MM.1S (cell line): ENCODE results near the gene ZBTB8A.
"Not testable (repeated sequence)": the region's sequence is repeated elsewhere in the genome, so short reads cannot be mapped to it uniquely, and the experiment has no call there.

Experiments
- DNase-seq: peaks from one replicate; pipeline ENCODE4 v3.0.0-alpha.2; 2015
- H2AFZ ChIP-seq: fragments of 300-600 bp; sonication (generic); 2 replicates; pipeline ENCODE4 v1.6.0; 2016; ENCODE audit warnings: antibody characterized with exemption, low read length
- H3F3A ChIP-seq: fragments of 300-600 bp; sonication (generic); 2 replicates; pipeline ENCODE4 v1.6.1; 2016; ENCODE audit warnings: mild to moderate bottlenecking, antibody characterized with exemption, low read length, moderate library complexity, mixed read lengths; ENCODE audit not compliant: insufficient read depth
- H3K27ac ChIP-seq: fragments of 300-600 bp; sonication (generic); 2 replicates; pipeline ENCODE4 v1.5.1; 2016; ENCODE audit warnings: mild to moderate bottlenecking, low read length
- H3K27me3 ChIP-seq: fragments of 300-600 bp; sonication (generic); replicated peaks from 2 replicates; pipeline ENCODE4 v1.6.0; 2016; ENCODE audit warnings: low read length; ENCODE audit not compliant: insufficient read depth
- H3K36me3 ChIP-seq: fragments of 300-600 bp; sonication (generic); replicated peaks from 2 replicates; pipeline ENCODE4 v1.6.1; 2016; ENCODE audit warnings: mild to moderate bottlenecking, low read length, mixed read lengths; ENCODE audit not compliant: insufficient read depth
- H3K4me1 ChIP-seq: fragments of 300-600 bp; sonication (generic); 2 replicates; pipeline ENCODE4 v1.6.1; 2016; ENCODE audit warnings: low read length, mixed read lengths
- H3K4me2 ChIP-seq: fragments of 300-600 bp; sonication (generic); 2 replicates; pipeline ENCODE4 v1.6.0; 2016; ENCODE audit warnings: low read depth, low read length
- H3K4me3 ChIP-seq: fragments of 300-600 bp; sonication (generic); 2 replicates; pipeline ENCODE4 v1.5.1; 2016; ENCODE audit warnings: low read length, mixed read lengths
- H3K79me2 ChIP-seq: fragments of 300-600 bp; sonication (generic); 2 replicates; pipeline ENCODE4 v1.6.1; 2016; ENCODE audit warnings: mixed run types, low read length, mixed read lengths
- H3K9ac ChIP-seq: fragments of 300-600 bp; sonication (generic); 2 replicates; pipeline ENCODE4 v1.6.1; 2016; ENCODE audit warnings: low read length, mixed read lengths
- H3K9me2 ChIP-seq: fragments of 300-600 bp; sonication (generic); replicated peaks from 2 replicates; pipeline ENCODE4 v1.6.1; 2016; ENCODE audit warnings: mild to moderate bottlenecking, low read length, mixed read lengths; ENCODE audit not compliant: insufficient read depth
- H3K9me3 ChIP-seq: fragments of 300-600 bp; sonication (generic); replicated peaks from 2 replicates; pipeline ENCODE4 v1.6.1; 2016; ENCODE audit warnings: mild to moderate bottlenecking, low read length, mixed read lengths; ENCODE audit not compliant: insufficient read depth
- H4K20me1 ChIP-seq: fragments of 300-600 bp; sonication (generic); 2 replicates; pipeline ENCODE4 v1.6.1; 2016; ENCODE audit warnings: mild to moderate bottlenecking, low read length, moderate library complexity, mixed read lengths; ENCODE audit not compliant: insufficient read depth
- CTCF ChIP-seq: fragments of 300-600 bp; sonication (generic); IDR thresholded peaks from 2 replicates; pipeline ENCODE4 v1.5.1; 2016; ENCODE audit warnings: antibody characterized with exemption, low read length, mixed read lengths
- EZH2 ChIP-seq: fragments of 300-600 bp; sonication (generic); optimal IDR thresholded peaks from 2 replicates; pipeline ENCODE3; 2017; ENCODE audit warnings: low read depth, mild to moderate bottlenecking, antibody characterized with exemption, low read length, mixed read lengths
- EZH2phosphoT487 ChIP-seq: fragments of 300-600 bp; sonication (generic); IDR thresholded peaks from 2 replicates; pipeline ENCODE4 v1.6.1; 2018; ENCODE audit warnings: antibody characterized with exemption, low read length

Gene ZBTB8A

GRCh38 chr1:32623775-32624174 lies 84.5 kb downstream of the ZBTB8A start:
- Histone ChIP-seq H4K20me1 (no peaks in the 10 kb centered on the region), H3K4me2 (peak overlapping the region; percentile 46), H3K9me3 (no peaks in the 10 kb centered on the region), H3K4me1 (peaks cover 49% of the 10 kb centered on the region), H3K79me2 (peaks cover 35% of the 10 kb centered on the region), H3K27me3 (no peaks in the 10 kb centered on the region), H2AFZ (no peak overlapping the region), H3K9ac (no peak overlapping the region), H3K27ac (peak overlapping the region; percentile 68), H3F3A (peaks cover 44% of the 10 kb centered on the region), H3K9me2 (no peaks in the 10 kb centered on the region), H3K36me3 (no peaks in the 10 kb centered on the region), H3K4me3 (no peak overlapping the region)
- DNase-seq: peak; percentile 24
- TF ChIP-seq EZH2 (no peak), EZH2phosphoT487 (no peak), CTCF (no peak)

- DNase-seq: no peak
- H3K9me2 ChIP-seq: no peaks in the 10 kb centered on the region
- no peak overlapping the region for H2AFZ ChIP-seq
- no peaks in the 10 kb centered on the region for H3K27me3 ChIP-seq
- H3F3A ChIP-seq: peaks cover 57% of the 10 kb centered on the region
- H3K4me1 ChIP-seq: peaks cover 59% of the 10 kb centered on the region
- no peaks in the 10 kb centered on the region for H4K20me1 ChIP-seq
- H3K27ac ChIP-seq: peak overlapping the region; percentile 97; the same call in 1 of the 2 replicates
- H3K9ac ChIP-seq: no peak overlapping the region
- TF ChIP-seq EZH2 (no peak), CTCF (no peak), EZH2phosphoT487 (no peak)
- no peaks in the 10 kb centered on the region for H3K36me3 ChIP-seq
- H3K79me2 ChIP-seq: peaks cover 56% of the 10 kb centered on the region
- H3K4me2 ChIP-seq: no peak overlapping the region
- no peaks in the 10 kb centered on the region for H3K9me3 ChIP-seq
- no peak overlapping the region for H3K4me3 ChIP-seq
These were observed 86.9 kb downstream of the ZBTB8A start for GRCh38 chr1:32626176-32626575.

GRCh38 chr1:32627596-32628162 lies 88.5 kb downstream of the ZBTB8A start:
- Histone ChIP-seq H3K27ac (peak overlapping the region; percentile 97), H3K79me2 (peaks cover 56% of the 10 kb centered on the region), H3K27me3 (no peaks in the 10 kb centered on the region), H3K9me3 (no peaks in the 10 kb centered on the region), H3K9ac (peak overlapping the region; percentile 68), H3F3A (peaks cover 56% of the 10 kb centered on the region), H3K4me3 (peak overlapping the region; percentile 30; the same call in 1 of the 2 replicates), H4K20me1 (no peaks in the 10 kb centered on the region), H3K9me2 (no peaks in the 10 kb centered on the region), H2AFZ (no peak overlapping the region), H3K36me3 (no peaks in the 10 kb centered on the region), H3K4me1 (peaks cover 52% of the 10 kb centered on the region), H3K4me2 (peak overlapping the region; percentile 85)
- peak; percentile 98 for DNase-seq
- no peak for TF ChIP-seq EZH2
- TF ChIP-seq EZH2phosphoT487: no peak
- TF ChIP-seq CTCF: no peak

GRCh38 chr1:32630173-32630572 lies 90.9 kb downstream of the ZBTB8A start:
- H2AFZ ChIP-seq, H3K27ac ChIP-seq, H3K9me2 ChIP-seq, H3K36me3 ChIP-seq, H3K9ac ChIP-seq, H3K4me2 ChIP-seq, DNase-seq, H4K20me1 ChIP-seq, H3K4me3 ChIP-seq, H3K27me3 ChIP-seq, H3K9me3 ChIP-seq: not testable (repeated sequence)
- Histone ChIP-seq H3F3A (peaks cover 38% of the 10 kb centered on the region), H3K4me1 (peaks cover 33% of the 10 kb centered on the region), H3K79me2 (peaks cover 75% of the 10 kb centered on the region)
